Bladder microvascular endothelial cell (primary cell): Measurements from ENCODE around the gene GSX1. TPM values are rescaled to one million over a fixed set of nuclear protein-coding genes. Genes with fewer than 3 reads are reported as not detected.

Experiments used
- total RNA-seq: library from RNA; depleted of rRNA; stranded (reverse); fragments of >200 nt; gene quantifications from 2 replicates; pipeline ENCODE4 v1.2.3, GENCODE V29; 2014

The GSX1 gene
- not detected in 2 replicates for total RNA-seq

DNA sequence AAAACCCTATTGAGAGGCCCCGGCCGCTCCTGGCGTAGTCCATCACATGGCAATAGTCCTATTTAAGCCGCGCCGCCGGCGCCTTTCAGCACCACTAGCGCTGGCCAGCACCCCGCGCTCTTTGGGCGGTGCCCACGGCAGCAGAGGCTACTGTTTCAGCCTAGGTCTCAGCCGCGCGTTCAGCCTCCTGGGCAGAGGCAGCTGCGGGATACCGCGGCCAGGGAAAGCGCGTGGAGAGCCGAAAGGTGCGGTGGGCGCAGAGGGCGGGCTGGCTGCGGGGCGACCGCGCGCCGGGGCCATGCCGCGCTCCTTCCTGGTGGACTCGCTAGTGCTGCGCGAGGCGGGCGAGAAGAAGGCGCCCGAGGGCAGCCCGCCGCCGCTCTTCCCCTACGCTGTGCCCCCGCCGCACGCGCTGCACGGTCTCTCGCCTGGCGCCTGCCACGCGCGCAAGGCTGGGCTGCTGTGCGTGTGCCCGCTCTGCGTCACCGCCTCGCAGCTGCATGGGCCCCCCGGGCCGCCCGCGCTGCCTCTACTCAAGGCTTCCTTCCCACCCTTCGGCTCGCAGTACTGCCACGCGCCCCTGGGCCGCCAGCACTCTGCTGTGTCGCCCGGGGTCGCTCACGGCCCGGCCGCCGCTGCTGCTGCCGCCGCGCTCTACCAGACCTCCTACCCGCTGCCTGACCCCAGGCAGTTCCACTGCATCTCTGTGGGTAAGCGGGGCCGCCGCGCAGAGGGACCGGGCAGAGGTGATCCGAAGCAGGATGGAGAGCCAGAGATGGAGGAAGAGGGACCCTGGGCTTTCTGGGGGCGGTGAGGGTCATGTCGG is at the start of gene GSX1:
GSX1 (plus strand) TSS at position 91 of the 826 bp plus-strand sequence; CDS start at position 299, 208 bp downstream.

Other genes starting within 250 kb of the GSX1 start
- gene LNX2, start 172.0 kb upstream of the GSX1 start, total RNA-seq = 7.0 and 15.7 TPM in 2 replicates
- gene POLR1D, start 170.6 kb upstream of the GSX1 start, total RNA-seq = 61.7 and 65.8 TPM in 2 replicates
- not detected in 2 replicates for gene PDX1, start 127.5 kb downstream of the GSX1 start, total RNA-seq
- gene CDX2, start 176.8 kb downstream of the GSX1 start, total RNA-seq = not detected in 2 replicates
- gene URAD, start 196.2 kb downstream of the GSX1 start, total RNA-seq = not detected in 2 replicates